OCI-LY1 (cell line): ENCODE measurements around the gene ZFHX3.
"Not testable (repeated sequence)": the region's sequence is repeated elsewhere in the genome, so short reads cannot be mapped to it uniquely, and the experiment has no call there.

Source experiments
- H2AFZ ChIP-seq: fragments of 200-600 bp; sonication (generic), shearing (Covaris generic); 2 replicates; pipeline ENCODE4 v1.6.0; 2014; ENCODE audit warnings: antibody characterized with exemption, mild to moderate bottlenecking, low read length
- H3F3A ChIP-seq: fragments of 200-600 bp; sonication (generic), shearing (Covaris generic); 2 replicates; pipeline ENCODE4 v1.6.0; 2014; ENCODE audit warnings: mild to moderate bottlenecking, antibody characterized with exemption, low read length, moderate library complexity; ENCODE audit not compliant: insufficient read depth
- H3K27ac ChIP-seq: fragments of 200-600 bp; sonication (generic); 2 replicates; pipeline ENCODE4 v1.5.1; 2014; ENCODE audit warnings: low read length, mixed run types, mild to moderate bottlenecking, low read depth; ENCODE audit not compliant: poor library complexity, severe bottlenecking
- H3K27me3 ChIP-seq: fragments of 200-600 bp; sonication (generic); 2 replicates; pipeline ENCODE4 v1.6.0; 2014; ENCODE audit warnings: antibody characterized with exemption, mild to moderate bottlenecking, low read length, moderate library complexity; ENCODE audit not compliant: insufficient read depth
- H3K36me3 ChIP-seq: fragments of 200-600 bp; sonication (generic); 2 replicates; pipeline ENCODE4 v1.6.1; 2014; ENCODE audit warnings: mild to moderate bottlenecking, antibody characterized with exemption, low read length, moderate library complexity, mixed read lengths; ENCODE audit not compliant: insufficient read depth
- H3K4me1 ChIP-seq: fragments of 200-600 bp; sonication (generic); 2 replicates; pipeline ENCODE4 v1.5.1; 2014; ENCODE audit warnings: mild to moderate bottlenecking, low read length, moderate library complexity; ENCODE audit not compliant: insufficient read depth, severe bottlenecking
- H3K4me2 ChIP-seq: fragments of 200-600 bp; sonication (generic), shearing (Covaris generic); 2 replicates; pipeline ENCODE4 v1.6.1; 2014; ENCODE audit warnings: low read length
- H3K4me3 ChIP-seq: fragments of 200-600 bp; sonication (generic); 2 replicates; pipeline ENCODE4 v1.5.1; 2014; ENCODE audit warnings: low read length, low read depth, mild to moderate bottlenecking, mixed read lengths; ENCODE audit not compliant: poor library complexity, severe bottlenecking
- H3K79me2 ChIP-seq: fragments of 200-600 bp; shearing (Covaris generic); 2 replicates; pipeline ENCODE4 v1.6.1; 2016; ENCODE audit warnings: mixed run types, low read length, mixed read lengths; ENCODE audit not compliant: insufficient read depth
- H3K9ac ChIP-seq: fragments of 200-600 bp; sonication (generic), shearing (Covaris generic); 2 replicates; pipeline ENCODE4 v1.6.1; 2014; ENCODE audit warnings: mild to moderate bottlenecking, low read length, mixed read lengths
- H3K9me2 ChIP-seq: fragments of 200-600 bp; sonication (generic), shearing (Covaris generic); 2 replicates; pipeline ENCODE4 v1.6.1; 2014; ENCODE audit warnings: low read depth, mild to moderate bottlenecking, low read length, mixed read lengths
- H3K9me3 ChIP-seq: fragments of 200-600 bp; shearing (Covaris generic); 2 replicates; pipeline ENCODE4 v1.6.1; 2014; ENCODE audit warnings: low read length, mixed read lengths
- H4K20me1 ChIP-seq: fragments of 200-600 bp; sonication (generic), shearing (Covaris generic); 2 replicates; pipeline ENCODE4 v1.6.0; 2016; ENCODE audit warnings: mild to moderate bottlenecking, low read length; ENCODE audit not compliant: insufficient read depth
- EZH2 ChIP-seq: fragments of 200-600 bp; sonication (generic), shearing (Covaris generic); IDR thresholded peaks from 2 replicates; pipeline ENCODE4 v1.8.0; 2017; ENCODE audit warnings: borderline replicate concordance, mixed run types, mild to moderate bottlenecking, antibody characterized with exemption, low read length, moderate library complexity, mixed read lengths
- TF ChIP-seq, protein P1 (sequence below): fragments of 200-600 bp; sonication (generic), shearing (Covaris generic); IDR thresholded peaks from 2 replicates; pipeline ENCODE4 v1.5.1; 2017; ENCODE audit warnings: mild to moderate bottlenecking, antibody characterized with exemption, low read length, moderate library complexity, mixed read lengths

The ZFHX3 gene

DNA sequence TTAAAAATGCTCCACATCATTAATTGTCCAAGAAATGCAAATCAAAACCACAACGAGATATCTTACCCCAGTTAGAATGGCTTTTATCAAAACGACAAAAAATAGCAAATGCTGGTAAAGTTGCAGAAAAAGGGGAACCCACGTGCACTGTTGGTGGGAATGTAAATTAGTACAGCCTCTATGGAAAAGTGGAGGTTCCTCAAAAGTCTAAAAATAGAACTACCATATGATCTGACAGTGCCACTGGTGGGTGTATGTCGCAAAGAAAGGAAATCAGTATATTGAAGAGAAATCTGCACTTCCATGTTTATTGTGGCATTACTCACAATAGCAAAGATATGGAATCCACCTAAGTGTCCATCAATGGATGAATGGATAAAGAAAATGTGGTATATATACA lies 38.2 kb upstream of the ZFHX3 start:
- Histone ChIP-seq H3K4me2 (no peak overlapping the region), H3K27me3 (no peaks in the 10 kb centered on the region), H3K4me3 (no peak overlapping the region), H3K9me2 (no peaks in the 10 kb centered on the region), H3K4me1 (no peaks in the 10 kb centered on the region), H3K9ac (no peak overlapping the region), H3K36me3 (no peaks in the 10 kb centered on the region; the same call in 1 of the 2 replicates), H2AFZ (no peak overlapping the region), H4K20me1 (no peaks in the 10 kb centered on the region), H3F3A (no peaks in the 10 kb centered on the region), H3K27ac (no peak overlapping the region), H3K79me2 (no peaks in the 10 kb centered on the region), H3K9me3 (no peaks in the 10 kb centered on the region)
- TF ChIP-seq, protein P1, sequence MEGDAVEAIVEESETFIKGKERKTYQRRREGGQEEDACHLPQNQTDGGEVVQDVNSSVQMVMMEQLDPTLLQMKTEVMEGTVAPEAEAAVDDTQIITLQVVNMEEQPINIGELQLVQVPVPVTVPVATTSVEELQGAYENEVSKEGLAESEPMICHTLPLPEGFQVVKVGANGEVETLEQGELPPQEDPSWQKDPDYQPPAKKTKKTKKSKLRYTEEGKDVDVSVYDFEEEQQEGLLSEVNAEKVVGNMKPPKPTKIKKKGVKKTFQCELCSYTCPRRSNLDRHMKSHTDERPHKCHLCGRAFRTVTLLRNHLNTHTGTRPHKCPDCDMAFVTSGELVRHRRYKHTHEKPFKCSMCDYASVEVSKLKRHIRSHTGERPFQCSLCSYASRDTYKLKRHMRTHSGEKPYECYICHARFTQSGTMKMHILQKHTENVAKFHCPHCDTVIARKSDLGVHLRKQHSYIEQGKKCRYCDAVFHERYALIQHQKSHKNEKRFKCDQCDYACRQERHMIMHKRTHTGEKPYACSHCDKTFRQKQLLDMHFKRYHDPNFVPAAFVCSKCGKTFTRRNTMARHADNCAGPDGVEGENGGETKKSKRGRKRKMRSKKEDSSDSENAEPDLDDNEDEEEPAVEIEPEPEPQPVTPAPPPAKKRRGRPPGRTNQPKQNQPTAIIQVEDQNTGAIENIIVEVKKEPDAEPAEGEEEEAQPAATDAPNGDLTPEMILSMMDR = no peak
- TF ChIP-seq EZH2 = no peak

DNA sequence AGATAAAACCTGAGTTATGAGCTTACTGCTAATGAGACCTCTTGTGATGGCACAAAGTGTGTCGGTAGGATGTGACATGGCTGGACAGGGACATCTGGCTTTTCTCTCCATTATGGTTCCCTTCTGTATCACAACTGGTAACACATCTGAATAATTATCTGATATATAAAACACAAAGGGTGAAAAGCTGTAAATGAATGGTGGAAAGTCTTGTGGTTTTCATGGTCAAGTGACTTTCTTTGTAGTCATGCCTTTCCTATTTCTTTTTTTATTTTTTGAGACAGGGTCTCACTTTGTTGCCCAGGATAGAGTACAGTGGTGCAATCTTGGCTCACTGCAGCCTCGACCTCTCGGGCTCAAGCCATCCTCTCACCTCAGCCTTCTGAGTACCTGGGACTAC lies 35.3 kb upstream of the ZFHX3 start:
- Histone ChIP-seq H3K4me1 (no peaks in the 10 kb centered on the region), H2AFZ (no peak overlapping the region), H3K9me3 (no peaks in the 10 kb centered on the region), H3K9me2 (no peaks in the 10 kb centered on the region), H3K4me3 (no peak overlapping the region), H3K79me2 (no peaks in the 10 kb centered on the region), H3F3A (no peaks in the 10 kb centered on the region), H4K20me1 (no peaks in the 10 kb centered on the region), H3K4me2 (no peak overlapping the region), H3K27me3 (no peaks in the 10 kb centered on the region), H3K9ac (no peak overlapping the region), H3K36me3 (no peaks in the 10 kb centered on the region; the same call in 1 of the 2 replicates), H3K27ac (no peak overlapping the region)
- TF ChIP-seq EZH2 = no peak
- TF ChIP-seq, protein P1 = no peak

DNA sequence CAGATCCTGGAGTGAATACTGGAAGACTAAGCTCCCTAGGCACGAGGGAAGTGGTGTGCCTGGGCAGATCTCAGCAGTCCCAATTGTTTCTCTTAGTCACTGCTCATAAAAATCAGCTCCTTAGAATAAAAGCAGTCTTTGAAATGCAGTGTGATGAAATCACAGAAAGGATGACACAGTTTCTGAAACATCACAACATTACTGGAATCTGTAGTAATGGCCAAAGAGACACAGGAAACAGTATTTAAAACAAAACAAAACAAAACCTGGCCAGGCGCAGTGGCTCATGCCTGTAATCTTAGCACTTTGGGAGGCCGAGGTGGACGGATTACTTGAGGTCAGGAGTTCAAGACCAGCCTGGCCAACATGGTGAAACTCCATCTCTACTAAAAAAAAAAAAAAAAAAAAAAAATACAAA lies 34.7 kb upstream of the ZFHX3 start:
- not testable (repeated sequence) for H3K4me2 ChIP-seq, H3K27ac ChIP-seq, H3K9ac ChIP-seq, H3K36me3 ChIP-seq, H2AFZ ChIP-seq, H3F3A ChIP-seq, H3K9me2 ChIP-seq, H3K4me3 ChIP-seq, H4K20me1 ChIP-seq, H3K27me3 ChIP-seq, H3K4me1 ChIP-seq, H3K9me3 ChIP-seq, H3K79me2 ChIP-seq

DNA sequence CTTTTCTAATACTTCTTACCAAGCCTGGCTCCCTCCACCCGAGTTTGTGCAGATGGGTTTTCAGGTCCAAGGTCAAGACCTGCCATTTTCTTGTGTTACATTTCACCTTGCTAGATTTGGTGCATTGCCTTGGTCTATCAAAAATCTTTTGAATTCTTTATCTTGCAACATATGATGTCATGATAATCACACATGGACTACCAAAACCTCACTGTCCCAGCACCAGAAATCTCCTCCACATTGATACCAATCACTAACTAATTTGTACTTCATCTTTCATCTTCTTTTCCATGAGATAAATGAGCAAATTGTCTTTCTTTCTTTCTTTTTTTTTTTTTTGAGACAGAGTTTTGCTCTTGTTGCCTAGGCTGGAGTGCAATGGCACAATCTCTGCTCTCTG lies 33.0 kb upstream of the ZFHX3 start:
- no peaks in the 10 kb centered on the region for H3K4me1 ChIP-seq
- no peak overlapping the region for H3K9ac ChIP-seq
- H3F3A ChIP-seq = no peaks in the 10 kb centered on the region
- no peak overlapping the region for H3K4me3 ChIP-seq
- H3K79me2 ChIP-seq = no peaks in the 10 kb centered on the region
- no peaks in the 10 kb centered on the region for H3K27me3 ChIP-seq
- TF ChIP-seq EZH2 = no peak
- TF ChIP-seq, protein P1 = no peak
- H3K4me2 ChIP-seq = no peak overlapping the region
- H3K9me2 ChIP-seq = no peaks in the 10 kb centered on the region
- no peaks in the 10 kb centered on the region for H3K9me3 ChIP-seq
- H4K20me1 ChIP-seq = no peaks in the 10 kb centered on the region
- no peaks in the 10 kb centered on the region; the same call in 1 of the 2 replicates for H3K36me3 ChIP-seq
- no peak overlapping the region for H3K27ac ChIP-seq
- no peak overlapping the region for H2AFZ ChIP-seq
